Osteoblast (primary cell): Measurements from ENCODE around the gene VAV3. TPM values are rescaled to one million over a fixed set of nuclear protein-coding genes. Genes with fewer than 3 reads are reported as not detected.

ENCODE experiments used
- DNase-seq: peaks from one replicate; pipeline ENCODE4 v3.0.0; 2011; ENCODE audit warnings: low spot score, mixed read lengths; ENCODE audit not compliant: insufficient read length; ENCODE audit errors: missing footprints
- H2AFZ ChIP-seq: 2 replicates; pipeline ENCODE4 v1.6.0; 2011; ENCODE audit warnings: mild to moderate bottlenecking, low read length
- H3K27ac ChIP-seq: 2 replicates; pipeline ENCODE4 v1.5.1; 2011; ENCODE audit warnings: mild to moderate bottlenecking, low read depth, low read length, moderate library complexity
- H3K27me3 ChIP-seq: 2 replicates; pipeline ENCODE4 v1.6.0; 2012; ENCODE audit warnings: mild to moderate bottlenecking, control low read depth, inconsistent platforms, low read length, moderate library complexity; ENCODE audit not compliant: insufficient read depth
- H3K36me3 ChIP-seq: 2 replicates; pipeline ENCODE4 v1.5.1; 2011; ENCODE audit warnings: mild to moderate bottlenecking, low read length, control low read depth, moderate library complexity; ENCODE audit not compliant: insufficient read depth
- H3K4me1 ChIP-seq: 2 replicates; pipeline ENCODE4 v1.5.1; 2011; ENCODE audit warnings: mild to moderate bottlenecking, low read length, control low read depth, moderate library complexity; ENCODE audit not compliant: insufficient read depth
- H3K4me2 ChIP-seq: 2 replicates; pipeline ENCODE4 v1.6.0; 2011; ENCODE audit warnings: mild to moderate bottlenecking, low read length; ENCODE audit not compliant: insufficient read depth
- H3K4me3 ChIP-seq: fragments of 200-600 bp; sonication (generic); 3 replicates; pipeline ENCODE4 v1.5.1; 2012; ENCODE audit warnings: mild to moderate bottlenecking, low read length, inconsistent platforms; ENCODE audit not compliant: insufficient read depth
- H3K79me2 ChIP-seq: 2 replicates; pipeline ENCODE4 v1.6.0; 2012; ENCODE audit warnings: mild to moderate bottlenecking, low read length, control low read depth, inconsistent platforms; ENCODE audit not compliant: insufficient read depth
- H3K9me3 ChIP-seq: 2 replicates; pipeline ENCODE4 v1.5.1; 2011; ENCODE audit warnings: low read depth, low read length, control low read depth
- H4K20me1 ChIP-seq: 2 replicates; pipeline ENCODE4 v1.6.0; 2012; ENCODE audit warnings: mild to moderate bottlenecking, low read length, control low read depth; ENCODE audit not compliant: insufficient read depth
- total RNA-seq: library from RNA; depleted of rRNA; stranded (reverse); fragments of >200 nt; gene quantifications from 2 replicates; pipeline ENCODE4 v1.2.3, GENCODE V29; 2012
- TF ChIP-seq, protein P1 (sequence below): IDR thresholded peaks from 2 replicates; pipeline ENCODE4 v1.5.1; 2011; ENCODE audit warnings: mild to moderate bottlenecking, low read depth, low read length, moderate library complexity; ENCODE audit errors: extremely low read depth

The VAV3 gene
- total RNA-seq, 1 donor = 0.72 TPM

DNA sequence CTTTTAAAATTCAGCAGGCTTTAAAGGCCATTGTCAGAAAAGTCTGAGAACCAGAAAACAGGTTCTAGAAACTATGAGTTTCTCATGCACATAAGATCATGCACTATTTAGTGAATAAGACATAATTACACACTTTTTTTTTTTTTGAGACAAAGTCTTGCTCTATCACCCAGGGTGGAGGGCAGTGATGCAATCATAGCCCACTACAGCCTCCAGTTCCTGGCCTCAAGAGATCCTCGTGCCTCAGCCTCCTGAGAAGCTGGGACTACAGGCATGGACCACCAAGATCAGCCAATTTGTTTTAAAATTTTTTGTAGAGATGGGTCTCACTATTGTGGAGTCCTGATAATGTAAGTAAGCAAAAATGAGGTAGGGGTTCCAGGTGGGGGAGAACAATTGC is 134.9 kb downstream of the VAV3 start:
- Histone ChIP-seq H3K4me3 (no peak overlapping the region), H3K27me3 (no peaks in the 10 kb centered on the region), H3K4me1 (no peaks in the 10 kb centered on the region), H3K9me3 (no peaks in the 10 kb centered on the region), H3K4me2 (no peak overlapping the region), H3K36me3 (no peaks in the 10 kb centered on the region), H3K79me2 (no peaks in the 10 kb centered on the region), H2AFZ (no peak overlapping the region), H4K20me1 (no peaks in the 10 kb centered on the region), H3K27ac (no peak overlapping the region)
- DNase-seq = no peak
- TF ChIP-seq, protein P1, sequence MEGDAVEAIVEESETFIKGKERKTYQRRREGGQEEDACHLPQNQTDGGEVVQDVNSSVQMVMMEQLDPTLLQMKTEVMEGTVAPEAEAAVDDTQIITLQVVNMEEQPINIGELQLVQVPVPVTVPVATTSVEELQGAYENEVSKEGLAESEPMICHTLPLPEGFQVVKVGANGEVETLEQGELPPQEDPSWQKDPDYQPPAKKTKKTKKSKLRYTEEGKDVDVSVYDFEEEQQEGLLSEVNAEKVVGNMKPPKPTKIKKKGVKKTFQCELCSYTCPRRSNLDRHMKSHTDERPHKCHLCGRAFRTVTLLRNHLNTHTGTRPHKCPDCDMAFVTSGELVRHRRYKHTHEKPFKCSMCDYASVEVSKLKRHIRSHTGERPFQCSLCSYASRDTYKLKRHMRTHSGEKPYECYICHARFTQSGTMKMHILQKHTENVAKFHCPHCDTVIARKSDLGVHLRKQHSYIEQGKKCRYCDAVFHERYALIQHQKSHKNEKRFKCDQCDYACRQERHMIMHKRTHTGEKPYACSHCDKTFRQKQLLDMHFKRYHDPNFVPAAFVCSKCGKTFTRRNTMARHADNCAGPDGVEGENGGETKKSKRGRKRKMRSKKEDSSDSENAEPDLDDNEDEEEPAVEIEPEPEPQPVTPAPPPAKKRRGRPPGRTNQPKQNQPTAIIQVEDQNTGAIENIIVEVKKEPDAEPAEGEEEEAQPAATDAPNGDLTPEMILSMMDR = no peak

DNA sequence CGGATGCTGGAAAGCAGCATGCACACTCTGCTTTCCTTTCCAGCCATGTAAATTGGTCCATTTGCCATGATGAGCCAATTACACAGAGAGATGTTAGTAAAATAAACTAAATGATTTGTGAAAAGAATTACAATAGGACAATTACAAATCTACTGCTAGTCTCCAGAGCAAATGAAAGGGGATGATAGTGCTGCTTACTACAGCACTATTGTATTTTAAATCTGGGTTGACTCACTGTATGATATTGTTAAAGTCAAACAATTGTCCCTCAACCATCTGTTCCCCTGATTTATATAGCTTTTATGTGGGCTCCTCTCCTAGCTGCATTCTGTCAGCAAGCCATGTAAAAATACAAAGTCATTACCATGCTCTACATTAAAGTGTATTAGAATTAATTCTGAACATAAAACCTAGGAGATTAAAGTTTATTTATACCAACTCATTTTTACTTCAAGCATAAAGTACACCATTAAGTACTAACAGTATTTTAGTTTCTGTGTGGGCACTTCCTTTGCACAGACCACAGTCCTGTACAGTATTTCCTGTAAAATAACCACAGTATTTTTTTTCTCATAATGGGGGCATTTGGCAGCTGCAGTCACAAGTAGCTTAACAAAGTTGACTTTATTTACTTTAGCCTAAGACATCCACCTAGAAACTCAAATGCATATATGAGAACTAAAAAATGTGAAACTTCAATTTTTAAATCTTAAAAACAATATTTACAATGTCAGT is 135.8 kb downstream of the VAV3 start:
- Histone ChIP-seq H3K4me1 (no peaks in the 10 kb centered on the region), H3K4me3 (no peak overlapping the region), H3K79me2 (no peaks in the 10 kb centered on the region), H4K20me1 (no peaks in the 10 kb centered on the region), H3K36me3 (no peaks in the 10 kb centered on the region), H2AFZ (no peak overlapping the region), H3K27ac (no peak overlapping the region), H3K4me2 (no peak overlapping the region), H3K9me3 (no peaks in the 10 kb centered on the region), H3K27me3 (no peaks in the 10 kb centered on the region)
- TF ChIP-seq, protein P1 = no peak
- DNase-seq = peak; percentile 2

DNA sequence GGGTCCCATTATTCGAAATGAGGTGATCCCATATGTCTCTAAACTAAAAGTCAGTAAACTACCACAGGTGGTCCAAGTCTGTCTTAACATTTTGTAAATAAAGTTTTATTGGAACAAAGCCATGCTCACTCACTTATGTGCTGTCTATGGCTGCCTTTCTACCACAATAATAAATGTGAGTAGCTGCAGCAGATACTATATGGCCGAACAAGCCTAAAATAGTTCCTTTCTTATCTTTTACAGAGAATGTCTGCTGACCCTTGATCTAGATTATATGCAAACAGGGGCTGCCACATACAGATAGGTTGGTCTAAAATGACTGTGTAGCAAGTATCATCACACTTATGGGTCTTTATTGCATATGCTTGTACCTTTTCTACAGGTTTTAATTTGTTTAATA is 140.0 kb downstream of the VAV3 start:
- Histone ChIP-seq H3K36me3 (no peaks in the 10 kb centered on the region), H3K4me1 (no peaks in the 10 kb centered on the region), H4K20me1 (no peaks in the 10 kb centered on the region), H3K9me3 (no peaks in the 10 kb centered on the region), H3K79me2 (no peaks in the 10 kb centered on the region), H3K27me3 (no peaks in the 10 kb centered on the region), H3K4me2 (no peak overlapping the region), H2AFZ (no peak overlapping the region), H3K27ac (no peak overlapping the region), H3K4me3 (no peak overlapping the region)
- no peak for DNase-seq
- TF ChIP-seq, protein P1 = no peak

DNA sequence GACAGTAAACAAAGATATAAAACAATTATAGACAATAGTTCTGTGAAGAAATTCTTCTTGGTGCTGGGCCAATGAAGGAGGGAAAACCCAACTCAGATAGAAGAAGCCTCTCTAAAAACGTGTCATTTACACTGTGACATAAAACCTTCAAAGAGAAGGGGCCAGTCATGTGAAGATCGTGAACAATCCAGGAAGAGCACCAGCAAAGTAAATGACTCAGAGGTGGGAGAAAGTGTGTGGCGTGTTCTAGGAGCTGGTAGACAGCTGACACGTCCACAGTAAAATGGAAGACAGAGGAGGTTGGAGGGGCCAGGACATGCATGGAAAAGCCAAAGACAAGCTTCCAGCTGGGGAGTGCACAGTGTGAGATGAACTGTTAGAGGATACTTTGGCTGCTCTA is 143.6 kb downstream of the VAV3 start:
- no peaks in the 10 kb centered on the region for H3K36me3 ChIP-seq
- TF ChIP-seq, protein P1 = no peak
- no peak overlapping the region for H3K4me2 ChIP-seq
- no peak for DNase-seq
- no peaks in the 10 kb centered on the region for H3K4me1 ChIP-seq
- H3K27ac ChIP-seq = no peak overlapping the region
- no peak overlapping the region for H3K4me3 ChIP-seq
- no peaks in the 10 kb centered on the region for H4K20me1 ChIP-seq
- H3K27me3 ChIP-seq = no peaks in the 10 kb centered on the region
- H2AFZ ChIP-seq = no peak overlapping the region
- no peaks in the 10 kb centered on the region for H3K9me3 ChIP-seq
- no peaks in the 10 kb centered on the region for H3K79me2 ChIP-seq
